Measurements from ENCODE around the gene USH2A.

Gene USH2A

GRCh38 chr1:215857317-215857716 lies 565.9 kb downstream of the USH2A start:
- DNase-seq: no peak

GRCh38 chr1:215845234-215845891 lies 577.9 kb downstream of the USH2A start:
- DNase-seq: no peak

- no peak for DNase-seq
These were observed 578.5 kb downstream of the USH2A start for GRCh38 chr1:215844777-215845176.

- no peak for DNase-seq
These were observed 579.0 kb downstream of the USH2A start for GRCh38 chr1:215844266-215844665.

GRCh38 chr1:215842905-215843304 lies 580.3 kb downstream of the USH2A start:
- no peak for DNase-seq

GRCh38 chr1:215835951-215836350 lies 587.3 kb downstream of the USH2A start:
- no peak for DNase-seq

- DNase-seq: no peak
These were observed 589.1 kb downstream of the USH2A start for GRCh38 chr1:215833941-215834729.

- no peak for DNase-seq
These were observed 592.9 kb downstream of the USH2A start for GRCh38 chr1:215830226-215830810.

GRCh38 chr1:215825056-215825455 lies 598.2 kb downstream of the USH2A start:
- no peak for DNase-seq

- DNase-seq: no peak
These were observed 599.0 kb downstream of the USH2A start for GRCh38 chr1:215824245-215824644.

- no peak for DNase-seq
These were observed 604.1 kb downstream of the USH2A start for GRCh38 chr1:215819114-215819513.

- no peak for DNase-seq
These were observed 615.3 kb downstream of the USH2A start for GRCh38 chr1:215807911-215808436.

GRCh38 chr1:215807218-215807617 lies 616.0 kb downstream of the USH2A start:
- no peak for DNase-seq

GRCh38 chr1:215797859-215798258 lies 625.4 kb downstream of the USH2A start:
- no peak for DNase-seq

GRCh38 chr1:215794156-215794555 lies 629.1 kb downstream of the USH2A start:
- DNase-seq: no peak

- no peak for DNase-seq
These were observed 630.1 kb downstream of the USH2A start for GRCh38 chr1:215793180-215793579.

GRCh38 chr1:215792446-215792845 lies 630.8 kb downstream of the USH2A start:
- DNase-seq: no peak

- DNase-seq: no peak
These were observed 633.3 kb downstream of the USH2A start for GRCh38 chr1:215789981-215790380.

- DNase-seq: no peak
These were observed 636.3 kb downstream of the USH2A start for GRCh38 chr1:215786997-215787396.

- DNase-seq: no peak
These were observed 642.6 kb downstream of the USH2A start for GRCh38 chr1:215780641-215781040.

GRCh38 chr1:215780139-215780538 lies 643.1 kb downstream of the USH2A start:
- no peak for DNase-seq

- DNase-seq: no peak
These were observed 643.5 kb downstream of the USH2A start for GRCh38 chr1:215779729-215780128.

- DNase-seq: no peak
These were observed 645.8 kb downstream of the USH2A start for GRCh38 chr1:215777370-215777925.

GRCh38 chr1:215776336-215776735 lies 646.9 kb downstream of the USH2A start:
- no peak for DNase-seq

All from stimulated activated CD4-positive, alpha-beta T cell treated with anti-CD3 and anti-CD28 coated beads, Interleukin-4, amount 100 ng/mL, for 24 hours (primary cell).